Activated CD8-positive, alpha-beta T cell treated with anti-CD3 and anti-CD28 coated beads, Interleukin-2, amount 10 ng/mL, durations not matched to agents 7 days and 5 days (primary cell): Measurements from ENCODE around the gene UGT1A3. TPM values are rescaled to one million over a fixed set of nuclear protein-coding genes. Genes with fewer than 3 reads are reported as not detected.

Source experiments
- ATAC-seq: fragments of 150-1000 bp; cut with Tn5 transposase; one replicate; pipeline ENCODE4 v1.10.0; 2021; ENCODE audit warnings: moderate library complexity
- CTCF ChIA-PET: fragments of 350-600 bp; sonication (Branson Sonifier 250); formaldehyde crosslinking; loops from one replicate; lab custom pipeline; 2021; ENCODE audit warnings: antibody characterized with exemption; lab: Charles Lee
- POLR2A ChIA-PET: fragments of 350-600 bp; sonication (Branson Sonifier 250); formaldehyde crosslinking; loops from one replicate; lab custom pipeline; 2021; ENCODE audit warnings: antibody characterized with exemption; lab: Charles Lee
- DNase-seq: peaks from one replicate; pipeline ENCODE4 v3.0.0-alpha.2; 2020
- H3K27ac Mint-ChIP-seq: one replicate; pipeline ENCODE4 v1.8.0; 2021; ENCODE audit warnings: mild to moderate bottlenecking, mixed read lengths
- H3K27me3 Mint-ChIP-seq: one replicate; pipeline ENCODE4 v1.8.0; 2021; ENCODE audit warnings: low read depth, mixed read lengths
- H3K36me3 Mint-ChIP-seq: one replicate; pipeline ENCODE4 v1.8.0; 2021; ENCODE audit warnings: low read depth, mixed read lengths
- H3K4me1 Mint-ChIP-seq: one replicate; pipeline ENCODE4 v1.8.0; 2021; ENCODE audit warnings: low read depth, mixed read lengths
- H3K4me3 Mint-ChIP-seq: one replicate; pipeline ENCODE4 v1.8.0; 2021; ENCODE audit warnings: mild to moderate bottlenecking, mixed read lengths
- H3K9me3 Mint-ChIP-seq: one replicate; pipeline ENCODE4 v1.8.0; 2022; ENCODE audit warnings: mixed read lengths; ENCODE audit not compliant: insufficient read depth
- total RNA-seq, 2 experiments: library from RNA; stranded (reverse); gene quantifications; one replicate each; pipeline ENCODE4 v1.2.3, GENCODE V29; 2021

The UGT1A3 gene
- total RNA-seq, result not detected

GRCh38 chr2:233728723-233729301 is at the start of gene UGT1A3:
Gene UGT1A3 (plus strand): TSS chr2:233729042. CDS start chr2:233729127, 85 bp downstream.
- DNase-seq, result no peak
- no peak for ATAC-seq
- Mint-ChIP-seq H3K4me3 (no peak within 1 kb of the TSS), H3K27ac (no peak within 1 kb of the TSS), H3K27me3 (peaks cover 5% of the 10 kb centered on the region), H3K4me1 (no peaks in the 10 kb centered on the region), H3K36me3 (no peaks in the 10 kb centered on the region), H3K9me3 (no peaks in the 10 kb centered on the region)
- ChIA-PET POLR2A (no interaction called here), CTCF (interaction anchor here (0.7 kb wide), 1 partner anchor 84 kb away, joined by 3 read pairs; no protein-coding TSS in a partner anchor)

GRCh38 chr2:233679196-233679595 is 49.6 kb upstream of the UGT1A3 start:
- DNase-seq, result no peak
- no peak for ATAC-seq
- peaks cover 29% of the 10 kb centered on the region for H3K27me3 Mint-ChIP-seq
- no peaks in the 10 kb centered on the region for H3K9me3 Mint-ChIP-seq
- no peak overlapping the region for H3K4me3 Mint-ChIP-seq
- H3K36me3 Mint-ChIP-seq, result no peaks in the 10 kb centered on the region
- no peaks in the 10 kb centered on the region for H3K4me1 Mint-ChIP-seq
- H3K27ac Mint-ChIP-seq, result no peak overlapping the region
- ChIA-PET POLR2A (no interaction called here), CTCF (no interaction called here)

GRCh38 chr2:233680361-233681045 is 48.3 kb upstream of the UGT1A3 start:
- Mint-ChIP-seq H3K4me3 (no peak overlapping the region), H3K27ac (no peak overlapping the region), H3K4me1 (no peaks in the 10 kb centered on the region), H3K36me3 (no peaks in the 10 kb centered on the region), H3K9me3 (no peaks in the 10 kb centered on the region), H3K27me3 (peaks cover 32% of the 10 kb centered on the region)
- ATAC-seq (no peak), DNase-seq (no peak)
- ChIA-PET POLR2A (no interaction called here), CTCF (no interaction called here)

- H3K9me3 Mint-ChIP-seq, result no peaks in the 10 kb centered on the region
- no peak within 1 kb of the TSS for H3K4me3 Mint-ChIP-seq
- POLR2A ChIA-PET, result no interaction called here
- H3K27ac Mint-ChIP-seq, result no peak within 1 kb of the TSS
- no peaks in the 10 kb centered on the region for H3K36me3 Mint-ChIP-seq
- H3K27me3 Mint-ChIP-seq, result peaks cover 31% of the 10 kb centered on the region
- DNase-seq (no peak), ATAC-seq (no peak)
- CTCF ChIA-PET, result no interaction called here
- no peaks in the 10 kb centered on the region for H3K4me1 Mint-ChIP-seq
Observed at GRCh38 chr2:233681521-233682099, 47.2 kb upstream of the UGT1A3 start, which contains the start of gene UGT1A7. Gene UGT1A7 (plus strand): TSS chr2:233681901. CDS start chr2:233681938, 37 bp downstream.

- ATAC-seq (no peak), DNase-seq (no peak)
- Mint-ChIP-seq H3K27ac (no peak overlapping the region), H3K4me1 (no peaks in the 10 kb centered on the region), H3K36me3 (no peaks in the 10 kb centered on the region), H3K4me3 (no peak overlapping the region), H3K27me3 (peaks cover 24% of the 10 kb centered on the region), H3K9me3 (no peaks in the 10 kb centered on the region)
- POLR2A ChIA-PET, result no interaction called here
- CTCF ChIA-PET, result no interaction called here
Observed at GRCh38 chr2:233684640-233685039, 44.2 kb upstream of the UGT1A3 start.

- H3K4me1 Mint-ChIP-seq, result no peaks in the 10 kb centered on the region
- ChIA-PET CTCF (no interaction called here), POLR2A (interaction anchor here (0.6 kb wide), 1 partner anchor 16 kb away, joined by 4 read pairs; no protein-coding TSS in a partner anchor)
- H3K9me3 Mint-ChIP-seq, result no peaks in the 10 kb centered on the region
- H3K27ac Mint-ChIP-seq, result no peak overlapping the region
- H3K27me3 Mint-ChIP-seq, result peaks cover 19% of the 10 kb centered on the region
- H3K36me3 Mint-ChIP-seq, result no peaks in the 10 kb centered on the region
- ATAC-seq, result no peak
- H3K4me3 Mint-ChIP-seq, result no peak overlapping the region
- DNase-seq, result no peak
Observed at GRCh38 chr2:233686928-233687327, 41.9 kb upstream of the UGT1A3 start.

- Mint-ChIP-seq H3K4me3 (no peak overlapping the region), H3K36me3 (no peaks in the 10 kb centered on the region), H3K4me1 (no peaks in the 10 kb centered on the region), H3K9me3 (no peaks in the 10 kb centered on the region), H3K27me3 (peaks cover 16% of the 10 kb centered on the region), H3K27ac (no peak overlapping the region)
- DNase-seq (no peak), ATAC-seq (no peak)
- ChIA-PET POLR2A (no interaction called here), CTCF (no interaction called here)
Observed at GRCh38 chr2:233688341-233688740, 40.5 kb upstream of the UGT1A3 start.

GRCh38 chr2:233689031-233689430 is 39.8 kb upstream of the UGT1A3 start:
- Mint-ChIP-seq H3K9me3 (no peaks in the 10 kb centered on the region), H3K4me3 (no peak overlapping the region), H3K27ac (no peak overlapping the region), H3K27me3 (peaks cover 21% of the 10 kb centered on the region), H3K4me1 (no peaks in the 10 kb centered on the region), H3K36me3 (no peaks in the 10 kb centered on the region)
- no peak for ATAC-seq
- ChIA-PET CTCF (no interaction called here), POLR2A (no interaction called here)
- no peak for DNase-seq

- no peaks in the 10 kb centered on the region for H3K36me3 Mint-ChIP-seq
- peaks cover 21% of the 10 kb centered on the region for H3K27me3 Mint-ChIP-seq
- ATAC-seq, result no peak
- H3K27ac Mint-ChIP-seq, result no peak overlapping the region
- POLR2A ChIA-PET, result no interaction called here
- H3K4me3 Mint-ChIP-seq, result no peak overlapping the region
- H3K4me1 Mint-ChIP-seq, result no peaks in the 10 kb centered on the region
- no peak for DNase-seq
- CTCF ChIA-PET, result no interaction called here
- H3K9me3 Mint-ChIP-seq, result no peaks in the 10 kb centered on the region
Observed at GRCh38 chr2:233689501-233689900, 39.3 kb upstream of the UGT1A3 start.

GRCh38 chr2:233690444-233690843 is 38.4 kb upstream of the UGT1A3 start:
- H3K4me1 Mint-ChIP-seq, result no peaks in the 10 kb centered on the region
- H3K27me3 Mint-ChIP-seq, result peaks cover 20% of the 10 kb centered on the region
- no peaks in the 10 kb centered on the region for H3K9me3 Mint-ChIP-seq
- CTCF ChIA-PET, result no interaction called here
- H3K36me3 Mint-ChIP-seq, result no peaks in the 10 kb centered on the region
- ATAC-seq, result no peak
- H3K4me3 Mint-ChIP-seq, result no peak overlapping the region
- POLR2A ChIA-PET, result no interaction called here
- no peak for DNase-seq
- H3K27ac Mint-ChIP-seq, result no peak overlapping the region

GRCh38 chr2:233691443-233692433 is 37.1 kb upstream of the UGT1A3 start:
- ATAC-seq (no peak), DNase-seq (no peak)
- no peaks in the 10 kb centered on the region for H3K9me3 Mint-ChIP-seq
- H3K27me3 Mint-ChIP-seq, result peaks cover 20% of the 10 kb centered on the region
- no peaks in the 10 kb centered on the region for H3K36me3 Mint-ChIP-seq
- no peaks in the 10 kb centered on the region for H3K4me1 Mint-ChIP-seq
- CTCF ChIA-PET, result no interaction called here
- POLR2A ChIA-PET, result no interaction called here
- H3K27ac Mint-ChIP-seq, result no peak overlapping the region
- no peak overlapping the region for H3K4me3 Mint-ChIP-seq
